Measurements from ENCODE around the gene LCOR. TPM values are rescaled to one million over a fixed set of nuclear protein-coding genes. Genes with fewer than 3 reads are reported as not detected.

The LCOR gene
- total RNA-seq, 2 donors from 2014 or later: 36.9 to 43.3 TPM

DNA sequence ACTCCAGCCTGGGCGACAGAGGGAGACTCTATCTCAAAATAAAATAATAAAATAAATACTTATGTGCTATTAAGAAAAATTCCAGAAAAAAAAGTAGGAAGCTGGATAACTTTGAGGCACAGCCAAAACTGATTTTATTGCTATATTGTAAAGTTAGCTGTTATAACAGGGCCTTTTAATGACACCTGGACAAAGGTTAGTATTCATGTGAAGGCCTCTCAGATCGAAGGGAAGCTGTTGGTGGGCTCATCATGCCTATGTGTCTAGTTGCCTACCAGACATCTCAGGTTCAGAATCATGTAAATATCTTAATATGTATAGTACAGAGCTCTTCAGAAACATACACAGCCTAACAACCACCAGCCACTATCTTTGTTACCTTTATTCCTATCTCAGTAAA is 143.0 kb downstream of the LCOR start:
- Histone ChIP-seq H3K4me3 (ENCODE audit: low read length) (no peak overlapping the region), H3K36me3 (ENCODE audit: control insufficient read depth, insufficient read depth, low read length) (peaks cover 2% of the 10 kb centered on the region), H3K4me1 (ENCODE audit: control insufficient read depth, insufficient read depth, low read length) (no peaks in the 10 kb centered on the region), H3K9ac (ENCODE audit: extremely low read depth, low read length, poor library complexity, severe bottlenecking) (no peak overlapping the region), H3K27ac (ENCODE audit: low read depth, low read length) (no peak overlapping the region), H3K9me3 (ENCODE audit: control insufficient read depth, low read length) (no peaks in the 10 kb centered on the region), H3K27me3 (ENCODE audit: control insufficient read depth, insufficient read depth, low read length, poor library complexity, severe bottlenecking) (no peaks in the 10 kb centered on the region)
- Mint-ChIP-seq H3K4me1 (peaks cover 5% of the 10 kb centered on the region), H3K27ac (no peak overlapping the region), H3K27me3 (ENCODE audit: insufficient read depth) (no peaks in the 10 kb centered on the region), H3K9me3 (no peaks in the 10 kb centered on the region), H3K4me3 (no peak overlapping the region), H3K36me3 (ENCODE audit: low read depth) (no peaks in the 10 kb centered on the region)
- WGBS, 2 experiments (ENCODE audit: insufficient coverage in 1 of 2, insufficient read length in 1 of 2): 93% methylated on average over 1 of the region's 2 CpGs; no CpG with 5 or more reads in 1 of the 2 experiments
- no peak for DNase-seq
- TF ChIP-seq, protein P1, sequence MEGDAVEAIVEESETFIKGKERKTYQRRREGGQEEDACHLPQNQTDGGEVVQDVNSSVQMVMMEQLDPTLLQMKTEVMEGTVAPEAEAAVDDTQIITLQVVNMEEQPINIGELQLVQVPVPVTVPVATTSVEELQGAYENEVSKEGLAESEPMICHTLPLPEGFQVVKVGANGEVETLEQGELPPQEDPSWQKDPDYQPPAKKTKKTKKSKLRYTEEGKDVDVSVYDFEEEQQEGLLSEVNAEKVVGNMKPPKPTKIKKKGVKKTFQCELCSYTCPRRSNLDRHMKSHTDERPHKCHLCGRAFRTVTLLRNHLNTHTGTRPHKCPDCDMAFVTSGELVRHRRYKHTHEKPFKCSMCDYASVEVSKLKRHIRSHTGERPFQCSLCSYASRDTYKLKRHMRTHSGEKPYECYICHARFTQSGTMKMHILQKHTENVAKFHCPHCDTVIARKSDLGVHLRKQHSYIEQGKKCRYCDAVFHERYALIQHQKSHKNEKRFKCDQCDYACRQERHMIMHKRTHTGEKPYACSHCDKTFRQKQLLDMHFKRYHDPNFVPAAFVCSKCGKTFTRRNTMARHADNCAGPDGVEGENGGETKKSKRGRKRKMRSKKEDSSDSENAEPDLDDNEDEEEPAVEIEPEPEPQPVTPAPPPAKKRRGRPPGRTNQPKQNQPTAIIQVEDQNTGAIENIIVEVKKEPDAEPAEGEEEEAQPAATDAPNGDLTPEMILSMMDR (conservative IDR thresholded peaks at IDR 0.05): no peak

DNA sequence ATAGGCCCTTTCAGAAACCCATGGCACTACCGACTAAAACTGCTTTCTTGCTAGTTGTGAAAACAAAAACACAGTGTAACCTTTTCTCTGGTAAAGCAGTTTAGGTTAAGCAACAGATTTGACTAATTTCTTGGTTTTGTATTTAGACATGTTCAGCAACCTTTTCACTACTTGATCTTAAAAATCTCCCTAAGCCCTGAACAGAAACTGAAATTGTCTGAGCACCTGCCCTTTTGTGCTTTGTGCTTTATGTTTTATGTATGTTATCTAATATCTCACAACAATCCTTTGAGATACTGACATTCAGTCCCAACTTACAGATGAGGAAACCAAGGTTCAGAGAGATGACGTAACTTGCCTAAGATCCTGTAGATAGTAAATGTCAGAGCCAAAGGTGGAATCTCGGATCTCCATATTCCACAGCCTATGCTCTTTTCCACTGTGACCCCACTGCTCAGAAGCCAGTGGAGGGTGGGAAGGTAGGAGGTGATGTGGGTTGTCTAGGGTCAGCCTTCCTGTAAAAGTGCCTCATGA is 146.6 kb downstream of the LCOR start:
- peaks cover 32% of the 10 kb centered on the region for H3K36me3 ChIP-seq (ENCODE audit: control insufficient read depth, insufficient read depth, low read length)
- H3K36me3 Mint-ChIP-seq (ENCODE audit: low read depth): peaks cover 25% of the 10 kb centered on the region
- DNase-seq: no peak
- H3K9ac ChIP-seq (ENCODE audit: extremely low read depth, low read length, poor library complexity, severe bottlenecking): no peak overlapping the region
- no peak overlapping the region for H3K4me3 ChIP-seq (ENCODE audit: low read length)
- no peaks in the 10 kb centered on the region for H3K9me3 Mint-ChIP-seq
- H3K27me3 ChIP-seq (ENCODE audit: control insufficient read depth, insufficient read depth, low read length, poor library complexity, severe bottlenecking): no peaks in the 10 kb centered on the region
- H3K27ac Mint-ChIP-seq: no peak overlapping the region
- no peaks in the 10 kb centered on the region for H3K9me3 ChIP-seq (ENCODE audit: control insufficient read depth, low read length)
- H3K4me3 Mint-ChIP-seq: no peak overlapping the region
- TF ChIP-seq, protein P1 (conservative IDR thresholded peaks at IDR 0.05): no peak
- 97% methylated on average over 3 of the region's 3 CpGs; no CpG with 5 or more reads in 1 of the 2 experiments for WGBS, 2 experiments (ENCODE audit: insufficient coverage in 1 of 2, insufficient read length in 1 of 2)
- H3K4me1 ChIP-seq (ENCODE audit: control insufficient read depth, insufficient read depth, low read length): no peaks in the 10 kb centered on the region
- H3K27me3 Mint-ChIP-seq (ENCODE audit: insufficient read depth): no peaks in the 10 kb centered on the region
- H3K27ac ChIP-seq (ENCODE audit: low read depth, low read length): no peak overlapping the region
- peaks cover 3% of the 10 kb centered on the region for H3K4me1 Mint-ChIP-seq

DNA sequence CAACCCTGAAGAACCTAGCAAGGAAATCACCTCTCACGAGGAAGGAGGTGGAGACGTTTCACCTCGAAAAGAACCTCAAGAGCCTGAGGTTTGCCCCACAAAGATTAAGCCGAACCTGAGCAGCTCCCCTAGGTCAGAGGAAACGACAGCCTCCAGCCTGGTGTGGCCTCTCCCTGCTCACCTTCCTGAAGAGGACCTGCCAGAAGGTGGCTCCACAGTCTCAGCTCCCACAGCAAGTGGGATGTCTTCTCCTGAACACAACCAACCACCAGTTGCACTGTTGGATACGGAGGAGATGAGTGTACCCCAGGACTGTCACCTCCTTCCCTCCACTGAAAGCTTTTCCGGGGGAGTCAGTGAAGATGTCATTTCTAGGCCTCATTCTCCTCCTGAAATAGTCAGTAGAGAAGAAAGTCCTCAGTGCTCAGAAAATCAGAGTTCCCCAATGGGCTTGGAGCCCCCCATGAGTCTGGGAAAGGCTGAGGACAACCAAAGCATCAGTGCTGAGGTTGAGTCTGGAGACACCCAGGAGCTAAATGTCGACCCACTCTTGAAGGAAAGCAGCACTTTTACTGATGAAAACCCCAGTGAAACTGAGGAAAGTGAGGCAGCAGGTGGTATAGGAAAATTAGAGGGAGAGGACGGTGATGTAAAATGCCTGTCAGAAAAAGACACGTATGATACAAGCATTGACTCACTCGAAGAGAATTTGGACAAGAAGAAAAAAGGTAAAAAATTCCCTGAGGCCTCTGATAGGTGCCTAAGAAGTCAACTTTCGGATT is 150.2 kb downstream of the LCOR start:
- TF ChIP-seq, protein P1 (conservative IDR thresholded peaks at IDR 0.05): no peak
- H3K9ac ChIP-seq (ENCODE audit: extremely low read depth, low read length, poor library complexity, severe bottlenecking): no peak overlapping the region
- 94% methylated on average over 10 to 12 of the region's 12 CpGs for WGBS, 2 experiments (ENCODE audit: insufficient coverage in 1 of 2, insufficient read length in 1 of 2)

More for the DNA sequence above, 150.2 kb downstream of the LCOR start:
- Histone ChIP-seq H3K9me3 (ENCODE audit: control insufficient read depth, low read length) (no peaks in the 10 kb centered on the region), H3K4me1 (ENCODE audit: control insufficient read depth, insufficient read depth, low read length) (no peaks in the 10 kb centered on the region), H3K27me3 (ENCODE audit: control insufficient read depth, insufficient read depth, low read length, poor library complexity, severe bottlenecking) (no peaks in the 10 kb centered on the region), H3K27ac (ENCODE audit: low read depth, low read length) (no peak overlapping the region), H3K36me3 (ENCODE audit: control insufficient read depth, insufficient read depth, low read length) (peaks cover 32% of the 10 kb centered on the region), H3K4me3 (ENCODE audit: low read length) (no peak overlapping the region)
- Mint-ChIP-seq H3K36me3 (ENCODE audit: low read depth) (peaks cover 25% of the 10 kb centered on the region), H3K27me3 (ENCODE audit: insufficient read depth) (no peaks in the 10 kb centered on the region), H3K4me3 (no peak overlapping the region), H3K27ac (no peak overlapping the region), H3K9me3 (no peaks in the 10 kb centered on the region), H3K4me1 (peaks cover 6% of the 10 kb centered on the region)
- DNase-seq: no peak

Measured in endodermal cell (in vitro differentiated cells).